MG63 (cell line): ENCODE measurements around the gene MAP6D1. TPM values are rescaled to one million over a fixed set of nuclear protein-coding genes. Genes with fewer than 3 reads are reported as not detected.

Source experiments
- DNase-seq: peaks from one replicate; pipeline ENCODE4 v3.0.0-alpha.2; 2020
- H3K27me3 ChIP-seq: fragments of 250-450 bp; sonication (Bioruptor Pico); 2 replicates; pipeline ENCODE4 v1.5.1; 2020; ENCODE audit warnings: mild to moderate bottlenecking, moderate library complexity
- H3K36me3 ChIP-seq: fragments of 250-450 bp; sonication (Bioruptor Pico); 2 replicates; pipeline ENCODE4 v1.5.1; 2020; ENCODE audit warnings: mild to moderate bottlenecking, moderate library complexity
- H3K4me3 ChIP-seq: fragments of 250-450 bp; sonication (Bioruptor Pico); 2 replicates; pipeline ENCODE4 v1.5.1; 2020; ENCODE audit warnings: mild to moderate bottlenecking, moderate library complexity
- H3K9me3 ChIP-seq: fragments of 250-450 bp; sonication (Bioruptor Pico); 2 replicates; pipeline ENCODE4 v1.5.1; 2020; ENCODE audit warnings: mild to moderate bottlenecking, moderate library complexity
- total RNA-seq: library from RNA; depleted of rRNA; stranded (reverse); fragments of >200 nt; shearing (Covaris generic); gene quantifications from 2 replicates; pipeline ENCODE4 v1.2.3, GENCODE V29; 2014; ENCODE audit warnings: low replicate concordance; rRNA removed

MAP6D1 gene
- 3.1 TPM in 1 of 2 replicates, not detected in the other for total RNA-seq

GRCh38 chr3:183825456-183826161, at the start of gene MAP6D1:
TSS of gene MAP6D1 (minus strand) at chr3:183825577. CDS start at chr3:183825547, 30 bp downstream.
- DNase-seq: peak; percentile 53
- Histone ChIP-seq H3K36me3 (peaks cover 27% of the 10 kb centered on the region), H3K27me3 (no peaks in the 10 kb centered on the region), H3K9me3 (no peaks in the 10 kb centered on the region), H3K4me3 (peak within 1 kb of the TSS; percentile 51)

GRCh38 chr3:183873914-183874313, 48.5 kb upstream of the MAP6D1 start:
- H3K4me3 ChIP-seq: no peak overlapping the region
- H3K27me3 ChIP-seq: no peaks in the 10 kb centered on the region
- no peaks in the 10 kb centered on the region for H3K9me3 ChIP-seq
- DNase-seq: no peak
- peaks cover 34% of the 10 kb centered on the region for H3K36me3 ChIP-seq

GRCh38 chr3:183871541-183871940, 46.2 kb upstream of the MAP6D1 start:
- Histone ChIP-seq H3K4me3 (no peak overlapping the region), H3K9me3 (no peaks in the 10 kb centered on the region), H3K27me3 (no peaks in the 10 kb centered on the region), H3K36me3 (peaks cover 23% of the 10 kb centered on the region)
- no peak for DNase-seq

GRCh38 chr3:183870563-183870962, 45.2 kb upstream of the MAP6D1 start:
- H3K27me3 ChIP-seq: no peaks in the 10 kb centered on the region
- no peak for DNase-seq
- no peak overlapping the region for H3K4me3 ChIP-seq
- H3K9me3 ChIP-seq: no peaks in the 10 kb centered on the region
- H3K36me3 ChIP-seq: peaks cover 26% of the 10 kb centered on the region

GRCh38 chr3:183868796-183869195, 43.4 kb upstream of the MAP6D1 start:
- DNase-seq: no peak
- Histone ChIP-seq H3K9me3 (no peaks in the 10 kb centered on the region), H3K36me3 (peaks cover 23% of the 10 kb centered on the region), H3K4me3 (no peak overlapping the region), H3K27me3 (no peaks in the 10 kb centered on the region)

DNA sequence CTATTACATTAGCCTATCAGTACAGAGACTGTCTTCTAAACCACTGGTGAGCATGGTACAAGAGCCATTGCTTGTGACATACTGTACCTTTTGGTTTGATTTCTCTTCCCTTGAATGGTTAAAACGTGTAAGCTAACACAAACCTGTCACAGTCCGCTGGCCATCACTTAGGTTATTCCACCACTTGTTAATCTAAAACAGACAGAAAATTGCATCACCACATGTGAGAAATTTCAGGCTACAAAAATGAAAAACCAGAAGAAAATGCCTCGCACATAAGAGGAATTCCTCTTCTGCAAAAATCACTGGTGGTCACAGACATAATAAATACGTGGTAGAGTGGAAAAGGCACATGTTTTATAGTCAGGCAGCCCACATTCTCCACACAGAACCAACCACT, 37.2 kb upstream of the MAP6D1 start:
- no peak overlapping the region for H3K4me3 ChIP-seq
- no peaks in the 10 kb centered on the region for H3K9me3 ChIP-seq
- DNase-seq: no peak
- H3K27me3 ChIP-seq: no peaks in the 10 kb centered on the region
- H3K36me3 ChIP-seq: peaks cover 64% of the 10 kb centered on the region

- DNase-seq: no peak
- no peak overlapping the region for H3K4me3 ChIP-seq
- no peaks in the 10 kb centered on the region for H3K9me3 ChIP-seq
- H3K27me3 ChIP-seq: no peaks in the 10 kb centered on the region
- peaks cover 67% of the 10 kb centered on the region for H3K36me3 ChIP-seq
Measured at GRCh38 chr3:183857863-183858262, 32.5 kb upstream of the MAP6D1 start.

GRCh38 chr3:183854318-183855035, 29.1 kb upstream of the MAP6D1 start:
- Histone ChIP-seq H3K4me3 (no peak overlapping the region), H3K9me3 (no peaks in the 10 kb centered on the region), H3K36me3 (peaks cover 53% of the 10 kb centered on the region), H3K27me3 (no peaks in the 10 kb centered on the region)
- no peak for DNase-seq

- H3K9me3 ChIP-seq: no peaks in the 10 kb centered on the region
- no peak for DNase-seq
- peaks cover 86% of the 10 kb centered on the region for H3K36me3 ChIP-seq
- H3K4me3 ChIP-seq: no peak overlapping the region
- H3K27me3 ChIP-seq: no peaks in the 10 kb centered on the region
Measured at GRCh38 chr3:183845608-183846288, 20.4 kb upstream of the MAP6D1 start.

- no peak for DNase-seq
- H3K27me3 ChIP-seq: no peaks in the 10 kb centered on the region
- no peaks in the 10 kb centered on the region for H3K9me3 ChIP-seq
- H3K4me3 ChIP-seq: no peak overlapping the region
- peaks cover 84% of the 10 kb centered on the region for H3K36me3 ChIP-seq
Measured at GRCh38 chr3:183845090-183845489, 19.7 kb upstream of the MAP6D1 start.

GRCh38 chr3:183844606-183845005, 19.2 kb upstream of the MAP6D1 start:
- Histone ChIP-seq H3K27me3 (no peaks in the 10 kb centered on the region), H3K4me3 (no peak overlapping the region), H3K9me3 (no peaks in the 10 kb centered on the region), H3K36me3 (peaks cover 85% of the 10 kb centered on the region)
- no peak for DNase-seq

DNA sequence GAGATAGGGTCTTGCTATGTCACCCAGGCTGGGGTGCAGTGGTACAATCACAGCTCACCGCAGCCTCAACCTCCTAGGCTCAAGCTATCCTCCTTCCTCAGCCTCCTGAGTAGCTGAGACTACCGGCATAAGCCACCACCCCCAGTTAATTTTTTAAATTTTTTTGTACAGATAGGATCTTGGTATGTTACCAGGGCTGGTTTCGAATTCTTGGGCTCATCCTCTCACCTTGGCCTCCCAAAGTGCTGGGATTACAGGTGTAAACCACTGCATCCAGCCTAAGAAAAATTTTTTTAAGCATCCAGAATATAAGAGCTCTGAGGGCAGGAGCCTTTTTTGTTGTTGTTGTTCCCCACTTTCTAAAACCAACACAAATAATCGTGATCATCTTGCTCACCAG, 14.4 kb upstream of the MAP6D1 start:
- H3K36me3 ChIP-seq: peaks cover 77% of the 10 kb centered on the region
- DNase-seq: no peak
- no peaks in the 10 kb centered on the region for H3K9me3 ChIP-seq
- H3K27me3 ChIP-seq: no peaks in the 10 kb centered on the region
- no peak overlapping the region for H3K4me3 ChIP-seq

DNA sequence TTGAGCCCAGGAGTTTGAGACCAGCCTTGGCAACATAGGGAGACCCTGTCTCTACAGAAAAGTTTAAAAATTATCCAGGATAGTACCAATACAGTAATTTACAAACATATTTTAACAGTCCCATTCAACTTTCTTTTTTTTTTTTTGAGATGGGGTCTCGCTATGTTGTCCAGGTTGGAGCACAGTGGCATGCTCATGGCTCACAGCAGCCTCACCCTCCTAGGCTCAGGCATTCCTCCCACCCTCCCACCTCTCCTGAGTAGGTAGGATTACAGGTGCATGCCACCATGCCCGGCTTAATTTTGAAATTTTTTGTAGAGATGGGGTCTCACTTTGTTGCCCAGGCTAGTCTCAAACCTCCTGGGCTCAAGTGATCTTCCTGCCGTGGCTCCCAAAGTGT, 12.5 kb upstream of the MAP6D1 start:
- Histone ChIP-seq H3K9me3 (no peaks in the 10 kb centered on the region), H3K36me3 (peaks cover 77% of the 10 kb centered on the region), H3K27me3 (no peaks in the 10 kb centered on the region), H3K4me3 (no peak overlapping the region)
- no peak for DNase-seq

DNA sequence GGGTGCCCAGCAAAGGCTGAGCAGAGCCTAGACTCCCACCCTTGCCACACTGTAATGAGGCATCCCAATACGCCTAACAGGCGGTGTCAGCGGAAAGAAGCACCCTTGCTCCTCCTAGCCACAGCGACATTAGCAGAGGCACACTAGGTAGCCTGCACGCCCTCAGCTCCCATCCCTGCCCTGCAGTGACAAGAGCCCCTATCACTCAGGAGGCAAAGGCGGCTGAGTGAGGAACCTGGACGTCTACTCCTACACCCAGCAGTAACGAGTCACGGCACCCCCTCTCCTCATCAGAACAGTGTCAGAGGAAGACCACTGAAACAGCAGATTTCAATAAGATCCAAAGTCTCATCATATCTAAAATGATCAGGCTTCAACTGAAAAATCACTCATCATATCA, 12.0 kb upstream of the MAP6D1 start:
- Histone ChIP-seq H3K4me3 (no peak overlapping the region), H3K27me3 (no peaks in the 10 kb centered on the region), H3K36me3 (peaks cover 80% of the 10 kb centered on the region), H3K9me3 (no peaks in the 10 kb centered on the region)
- DNase-seq: no peak

DNA sequence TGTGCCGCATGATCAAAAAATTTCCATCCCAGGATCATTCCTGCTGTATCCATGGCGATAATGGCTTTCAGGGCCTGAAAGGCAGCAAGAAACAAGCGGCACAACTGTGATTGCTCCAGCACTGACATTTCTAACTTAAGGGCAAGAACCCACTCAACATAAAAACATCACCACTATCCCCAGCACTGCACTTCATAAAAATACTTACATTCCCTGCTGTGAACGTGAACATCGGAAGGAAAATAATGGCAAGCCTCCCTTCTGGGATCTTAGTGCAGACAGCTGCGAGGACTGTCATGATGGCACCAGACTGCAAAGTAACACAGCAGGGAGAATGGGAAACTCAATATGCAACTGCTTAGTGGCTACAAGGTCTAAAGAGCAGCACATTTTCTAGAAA, 8.1 kb upstream of the MAP6D1 start:
- DNase-seq: no peak
- Histone ChIP-seq H3K9me3 (no peaks in the 10 kb centered on the region), H3K4me3 (no peak overlapping the region), H3K36me3 (peaks cover 83% of the 10 kb centered on the region), H3K27me3 (no peaks in the 10 kb centered on the region)

GRCh38 chr3:183830187-183830586, 4.8 kb upstream of the MAP6D1 start:
- DNase-seq: no peak
- no peaks in the 10 kb centered on the region for H3K9me3 ChIP-seq
- no peak overlapping the region for H3K4me3 ChIP-seq
- H3K27me3 ChIP-seq: no peaks in the 10 kb centered on the region
- H3K36me3 ChIP-seq: peaks cover 68% of the 10 kb centered on the region

GRCh38 chr3:183829466-183829865, 4.1 kb upstream of the MAP6D1 start:
- Histone ChIP-seq H3K4me3 (no peak overlapping the region), H3K9me3 (no peaks in the 10 kb centered on the region), H3K36me3 (peaks cover 63% of the 10 kb centered on the region)

More at GRCh38 chr3:183829466-183829865, 4.1 kb upstream of the MAP6D1 start:
- no peak for DNase-seq
- H3K27me3 ChIP-seq: no peaks in the 10 kb centered on the region
